HG03520 (cell line): Measurements from ENCODE around the gene KIAA1217.
A peak's percentile ranks its signal among the peaks of the same experiment; 100 is the strongest.

Experiments
- ATAC-seq: cut with Tn5 transposase; IDR thresholded peaks from one replicate; pipeline ENCODE4 v1.9.1; 2021; ENCODE audit warnings: mild to moderate bottlenecking, moderate library complexity; ENCODE audit not compliant: unreplicated experiment

Gene KIAA1217

GRCh38 chr10:24208661-24209431 lies at the start of gene KIAA1217:
TSS of gene KIAA1217 (plus strand) at chr10:24209138. CDS start at chr10:24209194, 56 bp downstream.
- peak; percentile 27 for ATAC-seq

DNA sequence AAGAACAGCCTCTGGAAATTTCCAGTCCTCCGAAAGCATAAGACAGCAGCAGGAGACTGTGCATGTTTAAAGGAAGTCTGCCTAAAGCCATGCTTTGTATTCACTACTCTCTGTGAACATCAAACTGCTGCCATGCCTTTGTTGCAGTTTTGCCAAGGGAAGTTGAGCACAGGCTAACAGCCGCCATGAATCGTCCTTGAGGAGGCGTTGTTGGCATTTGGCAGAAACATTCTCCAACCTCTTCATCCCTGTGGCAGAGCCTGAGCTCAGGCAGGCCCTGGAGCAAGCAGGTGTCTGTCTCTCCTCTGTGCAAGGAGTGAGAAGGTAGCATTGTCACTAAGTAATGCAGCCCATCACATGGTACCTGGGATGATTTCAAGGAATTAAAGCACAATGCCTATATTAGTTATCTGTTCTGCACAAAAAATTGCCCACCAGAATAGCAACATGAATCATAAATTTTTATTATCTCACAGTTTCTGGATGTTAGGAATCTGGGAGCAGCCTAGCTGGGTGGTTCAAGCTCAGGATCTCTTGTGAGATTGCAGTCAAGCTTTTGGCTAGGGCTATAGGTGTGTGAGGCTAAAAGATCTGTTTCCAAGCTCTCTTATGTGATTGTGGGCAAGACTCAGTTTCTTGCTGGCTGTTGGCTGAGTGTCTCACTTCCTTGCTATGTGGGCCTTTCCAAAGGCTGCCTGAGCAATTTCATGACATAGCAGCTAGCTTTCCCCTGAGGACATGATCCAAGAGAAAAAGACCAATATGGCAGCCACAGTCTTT lies 46.5 kb upstream of the KIAA1217 start:
- ATAC-seq: no peak

DNA sequence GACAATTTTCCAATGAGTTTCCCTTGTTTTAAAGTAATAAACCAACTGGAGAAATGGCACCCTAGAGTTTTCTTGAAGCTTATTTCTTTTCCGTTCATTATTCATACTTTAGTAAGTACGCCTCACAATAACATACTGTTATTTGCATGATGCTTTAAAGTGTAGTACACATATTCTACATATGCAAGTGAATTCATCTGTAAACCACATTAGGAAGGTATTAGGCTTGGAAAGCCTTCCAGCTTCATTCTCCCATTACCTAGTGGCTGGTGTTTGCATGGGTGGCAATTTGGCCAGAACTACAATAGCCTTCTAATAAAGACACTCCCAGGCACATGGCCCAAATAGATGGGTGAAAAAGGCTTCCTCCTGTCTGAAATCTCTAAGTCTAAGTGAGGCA lies 45.5 kb upstream of the KIAA1217 start:
- ATAC-seq: no peak

DNA sequence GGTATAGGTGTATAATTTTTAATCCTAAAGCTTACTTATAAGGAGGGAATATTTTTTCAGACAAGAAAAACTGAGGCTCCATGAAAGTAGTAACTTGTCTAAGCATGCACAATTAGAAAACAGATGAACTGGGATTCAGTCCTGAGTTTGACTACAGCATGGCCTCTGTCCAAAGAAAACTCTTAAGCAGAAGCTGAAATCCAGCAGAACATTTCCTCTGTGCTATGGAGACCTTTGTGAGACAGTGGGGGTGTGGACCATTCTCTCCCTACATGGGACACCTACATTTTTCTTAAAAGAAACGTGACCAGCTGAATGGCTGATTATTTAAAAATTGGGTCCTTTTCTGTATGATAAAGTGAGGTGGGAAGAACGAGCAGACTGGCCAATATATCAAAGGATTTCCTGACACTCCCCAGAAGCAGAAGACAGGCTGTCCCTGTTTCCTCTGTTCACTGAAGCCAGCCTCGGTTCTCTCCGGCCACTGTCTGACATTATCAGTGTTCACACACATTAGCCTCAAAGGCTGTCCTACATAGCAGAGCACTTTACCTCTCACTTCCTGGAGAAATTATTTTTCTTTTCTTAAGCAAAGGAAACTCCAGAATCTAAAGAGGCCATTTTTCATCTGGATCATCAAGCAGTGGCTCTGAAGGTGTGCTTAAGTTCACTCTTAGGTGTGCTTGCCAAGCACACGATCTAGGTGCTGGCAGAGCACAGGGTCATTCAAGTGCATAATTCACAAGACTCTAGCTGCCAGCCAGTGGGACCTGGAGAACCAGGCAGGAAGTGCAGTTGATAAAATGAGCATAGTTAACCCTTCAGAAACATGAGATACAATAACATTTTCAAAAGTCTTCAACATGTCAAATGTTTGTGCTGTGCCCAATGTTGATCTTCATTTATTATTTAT lies 40.4 kb upstream of the KIAA1217 start:
- ATAC-seq: no peak

DNA sequence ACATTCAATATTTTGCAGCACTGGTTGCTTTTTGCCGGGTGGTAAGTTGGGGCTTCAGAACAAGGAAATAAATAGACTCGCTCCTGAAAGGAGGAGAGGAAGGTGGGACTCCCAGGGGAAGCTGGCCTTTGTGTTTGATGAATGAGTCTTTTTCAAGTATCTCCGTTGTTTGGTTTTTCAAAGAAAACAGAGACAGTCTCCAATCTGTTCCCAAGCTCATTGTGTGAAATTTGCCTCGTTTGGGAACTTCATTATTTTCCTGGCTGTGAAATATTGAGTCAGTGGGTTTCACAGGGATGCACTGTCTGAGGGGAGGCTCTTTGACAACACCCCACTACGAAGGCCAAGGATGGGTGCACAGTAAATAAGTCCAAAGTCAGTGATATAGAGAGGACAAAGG lies 38.7 kb upstream of the KIAA1217 start:
- no peak for ATAC-seq

DNA sequence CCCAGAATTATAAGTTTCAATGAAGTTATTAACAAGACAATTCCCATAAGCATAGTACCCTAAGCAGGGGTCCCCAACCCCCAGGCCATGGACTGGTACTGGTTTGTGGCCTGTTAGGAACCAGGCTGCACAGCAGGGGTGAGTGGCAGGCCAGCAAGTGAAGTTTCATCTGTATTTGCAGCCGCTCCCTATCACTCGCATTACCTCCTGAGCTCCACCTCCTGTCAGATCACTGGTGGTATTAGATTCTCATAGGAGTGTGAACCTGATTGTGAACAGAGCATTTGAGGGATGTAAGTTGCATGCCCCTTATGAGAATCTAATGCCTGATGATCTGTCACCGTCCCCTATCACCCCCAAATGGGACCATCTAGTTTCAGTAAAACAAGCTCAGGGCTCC lies 36.0 kb upstream of the KIAA1217 start:
- ATAC-seq: no peak

DNA sequence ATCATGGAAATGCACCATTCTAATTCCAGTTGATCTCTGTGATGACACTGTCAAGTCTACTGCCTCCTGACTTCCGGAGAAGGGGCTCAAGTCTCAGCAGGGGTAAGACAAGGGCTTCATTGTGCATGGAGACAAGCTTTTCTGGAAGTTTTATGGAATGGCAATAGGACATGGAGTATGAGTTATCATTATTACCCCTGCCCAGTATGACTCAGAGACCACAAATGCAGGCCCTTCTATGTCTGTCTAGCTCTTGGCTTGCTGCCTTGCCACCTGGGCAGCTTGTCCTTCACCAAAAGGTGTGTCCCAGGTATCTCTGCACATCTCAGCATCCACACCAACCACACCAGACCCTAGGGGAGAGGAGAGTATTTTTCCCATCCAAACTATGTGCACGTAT lies 34.9 kb upstream of the KIAA1217 start:
- ATAC-seq: no peak

- ATAC-seq: no peak
Observed at GRCh38 chr10:24176658-24177057, 32.3 kb upstream of the KIAA1217 start.

- no peak for ATAC-seq
Observed at GRCh38 chr10:24177636-24178035, 31.3 kb upstream of the KIAA1217 start.

- no peak for ATAC-seq
Observed at GRCh38 chr10:24180891-24181290, 28.0 kb upstream of the KIAA1217 start.

- ATAC-seq: no peak
Observed at GRCh38 chr10:24184455-24184854, 24.5 kb upstream of the KIAA1217 start.

DNA sequence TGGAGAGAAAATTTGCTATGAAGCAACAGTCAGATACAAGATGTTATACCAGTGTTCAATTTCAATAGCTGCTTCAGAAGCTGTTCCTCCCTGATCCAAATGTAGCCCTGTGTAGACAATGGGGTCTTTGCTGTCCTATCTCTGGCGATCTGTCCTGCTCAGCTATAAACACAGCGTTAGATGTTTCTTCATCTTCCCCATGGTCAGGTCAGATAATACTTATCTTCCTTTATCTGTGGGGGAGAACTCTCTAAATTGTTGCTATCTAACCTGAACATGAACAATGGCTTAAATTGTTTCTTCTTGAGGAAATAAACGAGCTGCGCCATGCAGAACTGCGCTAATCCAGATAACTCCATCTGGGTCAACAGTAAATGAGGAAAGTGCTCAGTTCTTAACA lies 15.6 kb upstream of the KIAA1217 start:
- no peak for ATAC-seq

GRCh38 chr10:24197263-24197662 lies 11.7 kb upstream of the KIAA1217 start:
- ATAC-seq: no peak

DNA sequence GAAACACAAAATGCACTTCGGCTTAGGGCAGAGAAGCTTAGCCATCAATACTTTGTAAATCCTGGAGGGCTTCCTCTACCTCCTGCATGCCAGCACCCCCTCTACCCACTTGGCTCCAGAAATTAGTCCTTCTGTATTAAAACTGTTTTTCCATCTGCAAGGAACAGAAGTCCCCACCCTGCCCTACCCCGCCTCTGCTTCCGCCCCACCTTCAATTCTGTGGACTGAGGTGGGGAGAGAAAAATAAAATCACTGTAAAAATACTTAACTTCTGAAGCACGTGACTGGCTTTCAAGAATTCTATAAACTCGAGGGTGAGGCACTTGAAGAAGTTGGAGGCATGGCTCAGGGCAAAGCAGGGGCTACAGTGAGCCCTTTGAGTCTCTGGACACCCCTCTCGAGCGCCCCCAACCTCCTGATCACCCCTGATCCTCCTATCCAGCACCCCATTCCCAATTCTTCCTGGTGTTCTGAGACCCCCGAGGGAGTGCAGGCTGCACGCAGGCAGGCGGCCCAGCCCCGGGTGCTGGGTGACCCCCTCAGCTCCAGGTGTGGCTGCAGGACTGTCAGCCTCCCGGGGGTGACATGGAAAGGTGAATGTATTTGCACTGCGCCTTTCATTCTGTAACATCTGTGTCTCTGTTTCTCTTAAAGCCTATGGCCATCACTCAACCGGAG lies 7.3 kb upstream of the KIAA1217 start:
- ATAC-seq: no peak

- no peak for ATAC-seq
Observed at GRCh38 chr10:24202181-24202570, 6.8 kb upstream of the KIAA1217 start.

DNA sequence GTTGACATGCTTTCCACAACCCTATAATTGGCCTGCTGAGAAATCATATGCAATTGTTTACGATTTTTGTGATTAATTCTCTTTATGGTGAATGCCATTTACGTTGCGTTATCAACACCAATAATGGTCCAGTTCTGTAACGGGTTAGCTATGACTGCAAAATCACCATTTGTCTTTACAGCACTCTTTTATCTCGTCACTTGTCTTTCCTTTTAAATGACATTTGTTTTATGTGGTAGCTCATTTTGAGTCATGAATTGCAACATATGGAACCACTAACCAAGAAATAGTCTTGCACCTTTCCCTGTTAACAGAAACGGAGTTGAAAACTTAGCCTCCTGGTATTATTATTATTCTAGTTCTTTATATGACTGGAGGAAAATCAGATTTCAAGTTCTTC lies 3.1 kb upstream of the KIAA1217 start:
- ATAC-seq: no peak

DNA sequence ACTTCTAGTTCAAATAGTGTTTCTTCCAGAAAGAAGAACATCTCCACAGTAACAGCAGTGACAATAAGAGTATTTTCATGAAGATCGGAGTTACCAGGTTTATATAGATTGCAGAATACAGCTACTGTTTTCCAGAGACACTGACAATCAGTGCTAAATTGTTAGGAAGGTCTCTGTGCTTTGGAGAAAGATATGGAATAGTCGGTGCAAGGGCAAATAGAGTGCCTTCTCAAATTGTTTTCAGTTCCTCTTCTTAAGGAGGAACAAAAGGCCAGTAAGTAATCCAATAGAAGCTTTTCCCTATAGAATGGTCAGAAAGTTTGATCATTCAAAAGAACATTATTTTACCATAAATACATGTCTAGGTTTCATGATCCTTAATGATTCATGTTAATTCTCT lies 2.6 kb upstream of the KIAA1217 start:
- no peak for ATAC-seq

- no peak for ATAC-seq
Observed at GRCh38 chr10:24206926-24207325, 2.0 kb upstream of the KIAA1217 start.

DNA sequence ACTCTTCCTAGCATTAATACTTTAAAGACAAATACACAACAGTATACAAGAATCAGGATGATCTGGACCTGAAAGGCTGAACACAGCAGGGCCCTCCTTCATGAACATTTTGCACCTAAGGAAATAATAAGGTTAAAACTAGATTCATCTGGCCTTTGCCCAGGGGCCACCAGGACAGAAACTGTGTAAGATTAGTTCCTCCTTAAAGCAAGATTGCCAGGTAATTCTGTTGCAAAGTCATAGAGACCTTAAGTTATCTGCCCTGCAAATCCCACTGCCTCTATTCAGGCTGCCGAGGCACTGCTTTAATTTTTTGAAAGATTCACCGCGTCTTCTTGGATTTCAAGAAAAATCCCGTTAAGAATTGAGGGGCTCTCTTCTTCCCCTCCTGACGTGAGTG lies 1.6 kb upstream of the KIAA1217 start:
- no peak for ATAC-seq

DNA sequence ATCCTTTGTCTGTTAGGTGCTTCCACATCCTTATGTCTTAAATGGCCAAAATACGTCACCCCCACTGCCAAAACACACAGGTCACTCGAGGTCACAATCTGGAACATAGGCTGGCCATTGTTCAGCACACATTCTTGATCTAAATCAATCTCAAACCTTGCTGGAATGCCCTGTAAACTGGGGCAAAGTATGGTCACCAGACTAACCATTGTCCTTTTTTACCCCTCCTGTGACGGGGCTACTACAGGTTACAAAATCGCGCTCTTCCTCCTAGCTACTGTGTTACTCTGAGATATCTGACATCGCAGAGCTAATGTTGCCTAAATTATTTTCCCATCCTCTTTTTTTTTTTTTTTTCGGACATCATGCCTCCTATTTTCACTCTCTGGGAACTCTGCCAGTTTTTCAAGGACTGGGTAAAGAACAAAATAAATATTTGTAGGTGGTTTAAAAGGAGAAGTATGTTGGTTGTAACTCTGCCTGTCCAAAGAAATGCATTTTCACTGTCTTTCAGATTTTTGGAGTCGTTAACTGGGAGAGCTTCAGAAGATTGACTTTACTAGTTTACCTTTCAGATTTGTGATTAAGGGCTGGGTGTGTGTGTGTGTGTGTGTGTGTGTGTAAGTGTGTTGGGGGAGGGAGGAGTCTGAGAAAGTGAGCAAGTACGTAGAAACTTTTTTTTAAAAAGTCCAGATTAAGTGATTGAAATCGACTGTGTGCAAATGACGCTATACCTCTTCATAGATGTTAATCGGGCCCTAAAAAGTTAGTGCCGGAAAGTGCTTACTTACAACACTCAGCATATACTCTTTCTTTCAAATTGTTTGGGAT lies 942 bp upstream of the KIAA1217 start:
- ATAC-seq: no peak
